ENCODE results near the gene GSAP. TPM values are rescaled to one million over a fixed set of nuclear protein-coding genes. Genes with fewer than 3 reads are reported as not detected.

Gene GSAP
- total RNA-seq, 4 donors from 2014 or later: 20.8 to 29.1 (median 24.4) TPM

DNA sequence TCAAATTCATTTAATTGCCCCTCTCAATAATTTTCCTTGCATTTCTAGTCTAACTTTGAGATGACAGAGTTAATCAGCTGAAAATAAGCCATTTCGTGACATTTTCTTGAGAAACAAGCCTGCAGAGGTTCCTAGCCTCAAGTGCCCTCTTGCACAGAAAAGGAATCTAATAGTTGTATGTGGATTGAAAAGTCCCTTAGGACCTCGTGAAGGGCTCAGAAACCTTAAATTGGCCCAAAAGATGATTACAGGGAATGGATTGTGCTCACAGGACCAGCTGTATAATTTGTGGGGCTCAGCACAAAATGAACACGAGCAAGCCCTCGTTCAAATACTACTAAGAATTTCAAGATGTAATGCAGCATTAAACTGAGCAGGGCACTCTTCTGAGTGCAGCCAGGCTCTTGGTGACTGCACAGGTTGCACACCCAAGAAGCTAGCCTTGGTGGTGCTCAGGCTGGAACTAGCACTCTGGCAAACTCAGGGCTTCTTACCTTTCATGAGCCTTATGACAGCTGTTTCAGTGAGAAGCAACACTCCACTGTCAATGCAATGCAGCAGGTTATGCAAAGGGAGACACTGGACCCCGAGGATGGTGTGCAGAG, 102.2 kb downstream of the GSAP start:
- TF ChIP-seq, protein P1, sequence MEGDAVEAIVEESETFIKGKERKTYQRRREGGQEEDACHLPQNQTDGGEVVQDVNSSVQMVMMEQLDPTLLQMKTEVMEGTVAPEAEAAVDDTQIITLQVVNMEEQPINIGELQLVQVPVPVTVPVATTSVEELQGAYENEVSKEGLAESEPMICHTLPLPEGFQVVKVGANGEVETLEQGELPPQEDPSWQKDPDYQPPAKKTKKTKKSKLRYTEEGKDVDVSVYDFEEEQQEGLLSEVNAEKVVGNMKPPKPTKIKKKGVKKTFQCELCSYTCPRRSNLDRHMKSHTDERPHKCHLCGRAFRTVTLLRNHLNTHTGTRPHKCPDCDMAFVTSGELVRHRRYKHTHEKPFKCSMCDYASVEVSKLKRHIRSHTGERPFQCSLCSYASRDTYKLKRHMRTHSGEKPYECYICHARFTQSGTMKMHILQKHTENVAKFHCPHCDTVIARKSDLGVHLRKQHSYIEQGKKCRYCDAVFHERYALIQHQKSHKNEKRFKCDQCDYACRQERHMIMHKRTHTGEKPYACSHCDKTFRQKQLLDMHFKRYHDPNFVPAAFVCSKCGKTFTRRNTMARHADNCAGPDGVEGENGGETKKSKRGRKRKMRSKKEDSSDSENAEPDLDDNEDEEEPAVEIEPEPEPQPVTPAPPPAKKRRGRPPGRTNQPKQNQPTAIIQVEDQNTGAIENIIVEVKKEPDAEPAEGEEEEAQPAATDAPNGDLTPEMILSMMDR (IDR thresholded peaks at IDR 0.05): no peak
- DNase-seq (ENCODE audit: low spot score) (no peak), ATAC-seq (ENCODE audit: low FRiP score) (no peak)

DNA sequence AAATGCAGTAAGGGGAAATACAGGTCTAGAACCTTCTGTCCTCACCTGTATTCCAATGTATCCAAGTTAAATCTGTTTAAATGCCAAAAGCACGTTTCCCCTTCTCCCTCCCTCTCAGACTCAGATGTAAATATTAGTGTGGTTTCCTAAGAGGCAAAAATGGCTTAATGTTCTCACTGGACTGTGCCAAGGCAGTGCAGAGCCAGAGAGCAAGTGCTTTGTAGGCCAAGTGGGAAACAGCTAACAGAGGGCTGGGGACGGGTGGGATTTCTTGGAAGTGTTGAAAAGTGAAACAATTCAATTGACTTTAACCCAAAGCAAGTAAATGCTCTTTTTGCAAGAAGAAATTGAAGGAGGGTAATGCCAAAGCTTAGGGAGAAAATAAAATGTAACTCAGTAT, 103.1 kb downstream of the GSAP start:
- ATAC-seq (ENCODE audit: low FRiP score): no peak
- DNase-seq (ENCODE audit: low spot score): no peak
- TF ChIP-seq, protein P1 (IDR thresholded peaks at IDR 0.05): no peak

DNA sequence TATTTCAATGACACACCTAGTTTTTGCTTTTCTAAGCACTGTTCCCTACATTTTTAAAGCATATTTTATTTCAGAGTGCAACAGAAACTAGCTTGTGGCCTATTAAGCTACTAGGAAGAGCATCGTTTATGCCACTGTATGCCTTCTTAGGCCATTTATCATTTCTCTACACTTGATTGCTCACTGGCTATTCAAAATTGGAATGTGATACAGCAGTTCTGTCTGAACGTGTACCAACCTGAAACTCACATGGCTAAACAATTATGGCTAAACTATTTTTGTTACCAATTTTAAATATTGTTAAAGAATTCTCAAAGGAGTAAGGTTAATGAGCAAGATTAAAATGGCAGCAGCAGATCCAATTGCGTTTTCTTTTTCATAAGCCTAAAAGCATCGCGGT, 105.2 kb downstream of the GSAP start:
- DNase-seq (ENCODE audit: low spot score) (no peak), ATAC-seq (ENCODE audit: low FRiP score) (no peak)
- TF ChIP-seq, protein P1 (IDR thresholded peaks at IDR 0.05): no peak

DNA sequence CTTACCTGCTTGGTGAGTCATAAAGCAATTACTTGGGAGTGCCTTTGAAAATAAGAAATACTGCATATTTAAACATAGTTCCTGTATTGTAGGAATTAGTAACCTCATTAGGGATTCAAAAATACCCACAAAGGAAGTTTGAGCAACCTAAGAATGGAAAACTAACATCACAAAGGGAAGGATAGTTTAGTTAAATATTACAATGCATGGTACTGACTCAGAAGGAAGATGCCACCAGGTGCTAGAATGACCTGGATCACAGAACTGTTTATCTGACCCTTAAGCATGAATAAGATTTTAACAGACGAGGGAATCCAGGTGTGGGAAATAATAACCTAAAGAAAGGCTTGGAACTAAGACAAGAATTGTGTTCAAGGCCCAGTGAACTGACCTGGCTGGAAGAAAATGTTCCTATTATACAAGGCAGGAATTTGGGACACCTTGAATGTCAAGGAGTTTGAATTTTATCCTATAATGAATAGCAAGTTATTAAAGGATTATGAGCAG, 106.4 kb downstream of the GSAP start:
- TF ChIP-seq, protein P1 (IDR thresholded peaks at IDR 0.05): no peak
- ATAC-seq (ENCODE audit: low FRiP score) (no peak), DNase-seq (ENCODE audit: low spot score) (no peak)

DNA sequence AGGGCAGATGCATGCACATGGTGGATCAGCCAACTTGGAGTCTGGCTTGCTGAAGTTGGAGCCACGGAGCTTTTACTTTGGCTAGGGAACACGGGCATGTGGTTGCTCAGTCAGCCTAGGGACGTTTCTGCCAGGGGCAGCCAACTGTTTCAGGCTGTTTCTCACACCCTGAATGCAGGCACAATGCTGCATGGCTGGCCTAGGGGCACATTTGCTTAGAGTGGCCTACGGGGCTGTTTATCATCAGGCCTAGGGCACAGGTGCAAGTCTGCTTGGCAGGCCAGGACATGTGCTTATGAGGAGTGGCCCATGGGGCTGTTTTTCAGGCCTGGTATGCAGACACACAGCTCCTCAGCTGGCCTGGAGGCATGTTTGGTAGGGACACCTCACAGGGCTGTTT, 107.4 kb downstream of the GSAP start:
- TF ChIP-seq, protein P1 (IDR thresholded peaks at IDR 0.05): no peak
- DNase-seq (ENCODE audit: low spot score) (no peak), ATAC-seq (ENCODE audit: low FRiP score) (no peak)

DNA sequence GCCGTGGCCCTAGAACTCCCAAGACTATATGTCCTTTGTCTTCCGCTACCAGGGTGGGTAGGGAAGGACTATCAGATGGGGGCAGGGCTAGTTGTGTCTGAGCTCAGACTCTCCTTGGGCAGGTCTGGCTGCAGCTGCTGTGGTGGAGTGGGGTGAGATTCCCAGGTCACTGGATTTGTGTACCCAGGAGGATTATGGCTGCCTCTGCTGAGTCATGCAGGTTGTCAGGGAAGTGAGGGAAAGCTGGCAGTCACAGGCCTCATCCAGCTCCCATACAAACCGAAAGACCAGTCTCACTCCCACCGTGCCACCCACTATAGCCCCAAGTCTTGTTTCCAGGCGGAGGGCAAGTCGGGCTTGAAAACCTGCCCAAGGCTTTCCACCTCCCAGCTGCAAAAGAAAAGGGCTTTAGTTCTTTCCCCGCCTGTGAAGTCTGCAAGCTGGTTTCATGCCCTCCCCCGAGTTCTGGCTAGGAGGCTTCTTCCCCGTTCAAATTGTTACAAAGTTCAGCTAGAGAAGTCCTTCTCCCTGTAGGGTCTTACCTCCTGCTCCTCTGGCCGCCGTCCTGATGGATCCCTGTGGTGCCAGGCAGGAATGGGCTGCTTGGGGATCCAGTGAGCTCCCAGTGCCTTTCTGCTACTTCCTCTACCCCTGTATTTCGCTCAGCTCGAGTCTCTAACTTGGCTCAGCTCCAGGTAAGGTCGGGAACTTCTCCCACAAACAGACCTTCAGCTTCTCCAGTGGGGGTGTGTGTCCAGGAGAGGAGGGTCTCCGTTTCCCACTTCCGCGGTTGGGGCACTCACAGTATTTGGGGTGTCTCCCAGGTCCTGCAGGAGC, 109.7 kb downstream of the GSAP start:
- no peak for ATAC-seq (ENCODE audit: low FRiP score)
- TF ChIP-seq, protein P1 (IDR thresholded peaks at IDR 0.05): no peak
- DNase-seq (ENCODE audit: low spot score): no peak

All from omental fat pad (tissue), 4 donors.